HG02763 (cell line): Measurements from ENCODE around the gene PPP3CA.

Experiments
- ATAC-seq: cut with Tn5 transposase; IDR thresholded peaks from one replicate; pipeline ENCODE4 v1.9.1; 2021; ENCODE audit warnings: mild to moderate bottlenecking, moderate library complexity; ENCODE audit not compliant: unreplicated experiment

PPP3CA gene

DNA sequence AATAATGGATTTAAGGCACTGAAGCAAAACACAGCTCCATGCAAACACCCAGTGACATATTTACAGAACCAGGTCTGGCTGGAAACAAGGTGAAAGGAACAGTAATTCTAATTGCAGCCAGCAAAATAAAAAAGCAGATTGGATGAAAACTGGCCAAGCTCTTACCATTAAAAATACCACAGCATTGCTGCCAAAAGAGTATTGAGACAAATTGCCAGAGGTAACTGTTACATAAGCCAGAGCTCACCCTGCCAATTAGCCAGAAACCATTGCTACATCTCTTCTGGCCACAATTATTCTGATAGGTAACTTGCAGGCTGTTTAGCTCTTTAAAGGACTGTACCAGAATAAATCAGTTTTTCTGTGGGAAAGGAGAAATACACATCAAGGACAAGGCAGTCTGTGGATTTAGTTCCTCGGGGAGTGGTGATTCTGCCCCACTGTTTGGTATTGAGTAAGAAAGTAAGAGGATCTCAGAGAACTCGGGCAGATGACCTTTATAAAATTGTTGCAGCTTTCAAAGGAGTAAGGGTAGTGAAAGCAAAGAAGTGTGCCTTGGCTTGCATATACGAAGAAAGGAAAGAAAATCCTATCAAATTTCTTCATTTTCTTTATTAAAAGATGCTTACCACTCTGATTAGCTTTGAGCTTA lies 369.5 kb downstream of the PPP3CA start:
- no peak for ATAC-seq

DNA sequence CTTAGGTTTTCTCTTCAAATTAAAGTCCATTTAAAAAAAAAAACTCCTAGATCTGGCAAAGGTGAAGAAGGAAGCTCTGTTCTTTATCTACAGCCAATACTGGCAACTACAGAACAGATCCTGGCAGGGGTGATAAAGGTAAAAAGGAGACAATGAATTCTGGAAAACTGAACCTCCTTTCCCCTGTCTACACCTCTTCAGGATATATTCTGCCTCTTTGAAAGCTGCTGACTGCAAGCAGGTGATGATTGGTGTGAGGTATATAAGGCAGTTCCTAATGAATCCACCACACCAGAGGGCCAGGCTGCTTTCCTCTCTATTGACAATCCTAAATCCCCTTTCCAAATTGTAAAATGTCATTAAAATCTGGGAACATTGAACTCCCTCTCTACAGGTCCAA lies 370.1 kb downstream of the PPP3CA start:
- ATAC-seq, result no peak
